ENCODE data around the gene GMPR. TPM values are rescaled to one million over a fixed set of nuclear protein-coding genes. Genes with fewer than 3 reads are reported as not detected.

Gene GMPR
- total RNA-seq (2022; extraction: Qiagen RNA extraction; ENCODE audit: low read depth) = 1.7 to 3.1 TPM (median 2.2 TPM) in 5 replicates

GRCh38 chr6:16238057-16238962, at the start of gene GMPR:
GMPR (plus strand) TSS chr6:16238587; CDS start chr6:16238694, 107 bp downstream.

Other genes starting within 250 kb of the GMPR start
- gene MYLIP, start 109.5 kb upstream of the GMPR start, total RNA-seq (2022; extraction: Qiagen RNA extraction; ENCODE audit: low read depth) = 2.1 to 3.4 TPM (median 2.8 TPM) in 5 replicates